HG03460 (cell line): ENCODE results near the gene SLAMF1.

Experiments
- ATAC-seq: cut with Tn5 transposase; IDR thresholded peaks from one replicate; pipeline ENCODE4 v1.9.1; 2021; ENCODE audit not compliant: unreplicated experiment

SLAMF1 gene

DNA sequence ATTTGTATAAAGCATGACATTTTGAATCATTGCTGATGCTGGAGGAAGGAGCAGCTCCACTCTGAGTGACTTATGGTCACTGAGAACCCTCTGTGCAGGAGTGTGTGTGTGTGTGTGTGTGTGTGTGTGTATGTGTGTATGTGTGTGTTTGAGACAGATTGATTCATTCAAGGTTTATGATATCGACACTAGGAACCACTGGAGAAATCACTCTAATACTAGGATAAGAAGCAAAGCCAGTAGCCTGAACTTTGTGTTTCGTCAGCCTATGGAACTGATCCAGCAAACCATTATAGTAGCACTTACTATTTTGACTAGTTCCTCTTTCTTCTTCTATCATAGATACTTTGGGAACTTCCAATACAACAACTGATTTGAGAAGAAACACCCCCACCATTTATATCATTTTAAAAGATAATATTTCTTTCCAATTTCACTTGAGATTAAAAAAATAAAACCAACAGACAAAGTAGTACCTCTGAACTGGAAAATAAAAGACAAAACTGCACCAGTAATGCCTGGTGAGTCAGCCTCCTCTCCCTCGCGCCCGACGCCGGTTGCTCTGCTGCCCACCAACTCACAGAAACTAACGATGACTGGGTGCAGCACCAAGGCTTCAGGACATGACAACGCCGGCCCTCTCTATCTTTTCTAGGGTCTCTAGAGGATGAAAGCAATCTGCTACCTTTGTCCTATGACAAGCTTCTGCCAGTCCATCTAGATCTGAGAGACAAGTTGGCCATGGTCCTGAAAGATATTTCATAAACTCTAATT, 20.9 kb downstream of the SLAMF1 start:
- no peak for ATAC-seq

DNA sequence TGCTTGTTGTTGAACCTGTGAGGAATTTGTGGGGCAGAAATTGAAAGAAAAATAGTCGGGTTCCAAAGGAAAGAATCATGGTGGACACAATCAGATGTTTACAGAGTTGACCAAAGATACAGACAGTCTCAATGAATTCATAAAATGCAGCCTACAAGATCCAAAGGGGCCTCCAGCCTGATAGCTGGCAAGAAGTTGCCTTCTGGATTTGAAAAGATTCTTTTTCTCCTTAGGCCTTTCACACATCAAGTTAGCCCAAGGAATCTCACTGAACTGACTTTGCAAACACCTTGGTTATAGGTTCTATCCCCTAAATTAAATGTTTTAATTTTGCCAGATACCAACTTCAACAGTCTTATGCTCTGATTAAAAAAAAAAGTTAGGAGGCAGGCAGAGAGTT, 21.5 kb downstream of the SLAMF1 start:
- ATAC-seq = no peak

DNA sequence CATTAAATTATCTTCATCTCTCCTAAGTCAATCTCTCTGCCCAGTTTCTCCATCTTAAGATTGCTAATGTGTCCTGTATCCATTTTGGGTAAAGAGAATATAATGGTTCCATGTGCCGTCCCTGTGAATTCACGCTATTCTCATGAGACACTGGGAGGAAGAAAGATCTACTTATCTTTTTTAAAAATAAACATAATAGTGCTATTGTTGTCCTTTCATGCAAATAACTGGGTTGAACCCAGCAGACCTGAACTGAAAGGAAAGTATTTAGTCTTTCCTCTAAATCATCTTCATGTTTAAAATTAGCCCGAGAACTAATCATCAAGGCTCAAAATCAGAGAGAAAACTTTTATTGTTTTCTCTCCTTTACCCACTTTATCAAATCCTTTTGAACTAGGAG, 22.4 kb downstream of the SLAMF1 start:
- no peak for ATAC-seq

DNA sequence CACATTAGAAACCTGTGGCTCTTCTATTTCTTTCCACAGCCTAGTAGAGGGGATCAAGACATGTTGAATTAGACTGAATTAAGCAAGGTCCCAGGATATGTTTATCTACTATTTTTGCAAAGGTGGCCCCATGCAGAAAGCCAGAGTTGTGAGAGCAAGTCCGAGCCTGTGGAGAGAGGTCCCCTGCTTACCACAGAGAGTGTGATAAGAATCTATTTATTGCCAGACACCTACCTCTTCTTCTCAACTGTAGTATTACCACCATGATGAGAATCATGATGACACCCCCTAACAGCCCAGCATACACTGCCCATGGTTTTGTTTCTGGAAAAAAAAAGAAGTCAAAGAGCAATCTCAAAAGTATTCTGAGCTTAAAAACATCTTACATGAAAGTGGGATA, 23.0 kb downstream of the SLAMF1 start:
- ATAC-seq = peak; percentile 23

DNA sequence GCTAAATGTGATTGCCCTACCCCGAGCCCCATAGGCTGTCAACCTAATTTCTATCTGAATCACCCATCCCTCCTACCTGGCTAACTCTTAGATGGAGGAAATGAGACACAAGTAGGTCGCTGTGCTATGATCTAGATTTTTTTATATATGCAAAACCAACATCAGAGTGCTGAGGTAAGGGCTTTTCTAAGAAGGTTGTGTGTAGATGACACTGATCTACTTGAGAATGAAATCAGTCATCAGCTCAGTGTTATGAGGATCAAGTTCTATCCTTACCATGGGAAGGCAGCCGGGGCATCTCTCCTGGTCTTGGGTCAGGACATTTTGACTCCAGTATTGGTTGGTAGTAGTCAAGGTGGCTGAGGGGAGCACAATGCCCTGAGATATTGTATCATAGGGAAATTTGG, 23.6 kb downstream of the SLAMF1 start:
- no peak for ATAC-seq

DNA sequence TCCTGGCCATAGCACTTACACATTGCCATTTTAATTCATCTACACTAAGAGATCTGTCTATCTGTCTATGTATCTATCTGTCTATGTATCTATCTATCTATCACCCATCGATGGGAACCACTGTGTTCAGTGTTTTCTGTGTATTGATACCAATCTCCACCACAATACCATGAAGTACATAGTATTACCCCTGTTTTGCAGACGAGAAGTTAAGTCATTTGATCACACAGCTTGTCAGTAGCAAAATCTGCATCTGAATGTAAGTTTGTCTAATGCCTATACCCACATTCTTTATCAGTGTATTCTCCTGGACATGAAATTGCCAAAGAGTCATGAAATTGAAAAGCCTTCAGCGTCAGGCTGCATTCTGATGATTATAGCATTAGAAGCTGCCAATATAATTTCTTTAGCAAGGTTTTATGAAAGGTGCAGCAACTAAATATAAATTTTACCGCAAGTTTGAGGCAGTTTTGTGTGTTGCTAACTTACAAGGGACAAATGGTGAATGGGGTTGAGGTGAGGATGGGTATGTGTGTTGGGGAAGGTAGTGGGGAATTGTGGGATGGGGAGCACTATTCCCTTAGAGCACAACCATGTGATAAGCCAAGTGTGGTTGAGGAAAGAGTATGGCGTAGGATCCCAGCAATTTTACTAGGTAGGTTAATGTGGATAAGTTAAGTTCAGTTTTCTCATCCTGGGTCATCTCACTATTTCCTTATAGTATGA, 24.2 kb downstream of the SLAMF1 start:
- no peak for ATAC-seq

DNA sequence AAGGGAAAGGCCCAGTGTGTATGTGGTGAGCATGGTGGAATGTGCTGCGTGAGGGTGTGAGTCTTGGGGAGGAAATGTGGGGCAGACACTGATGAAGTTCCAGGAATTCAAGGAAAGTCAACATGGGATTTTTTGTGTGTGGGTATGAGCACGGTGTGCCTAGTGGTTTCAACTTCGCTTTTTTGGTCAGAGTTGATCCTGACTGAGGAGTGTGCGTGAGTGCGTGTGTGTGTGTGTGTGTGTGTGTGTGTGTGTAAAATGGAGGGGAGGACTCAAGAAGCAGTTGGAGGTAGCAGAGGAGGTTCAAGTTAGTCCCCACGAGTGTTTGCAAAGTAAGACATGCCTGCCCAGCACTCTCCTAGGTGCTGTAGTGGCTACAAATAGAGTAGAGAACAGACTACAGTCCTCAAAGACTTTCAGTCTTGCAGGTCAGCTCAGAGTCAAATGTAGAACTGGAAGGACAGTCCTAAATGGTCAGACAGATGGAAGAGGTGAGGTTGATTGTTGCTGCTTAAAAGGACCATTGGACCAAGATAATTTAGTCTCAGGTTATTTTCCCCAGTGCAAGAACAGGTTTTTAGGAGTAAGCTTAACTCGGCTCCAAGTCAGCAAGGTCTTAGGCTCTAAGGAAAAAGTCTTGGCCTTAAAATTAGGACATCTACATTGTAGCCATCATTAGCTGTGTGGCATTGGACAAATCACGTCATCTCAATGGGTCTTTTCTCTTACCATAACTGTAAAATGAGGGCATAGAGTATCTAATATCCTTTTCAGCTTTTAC, 25.0 kb downstream of the SLAMF1 start:
- ATAC-seq = no peak

DNA sequence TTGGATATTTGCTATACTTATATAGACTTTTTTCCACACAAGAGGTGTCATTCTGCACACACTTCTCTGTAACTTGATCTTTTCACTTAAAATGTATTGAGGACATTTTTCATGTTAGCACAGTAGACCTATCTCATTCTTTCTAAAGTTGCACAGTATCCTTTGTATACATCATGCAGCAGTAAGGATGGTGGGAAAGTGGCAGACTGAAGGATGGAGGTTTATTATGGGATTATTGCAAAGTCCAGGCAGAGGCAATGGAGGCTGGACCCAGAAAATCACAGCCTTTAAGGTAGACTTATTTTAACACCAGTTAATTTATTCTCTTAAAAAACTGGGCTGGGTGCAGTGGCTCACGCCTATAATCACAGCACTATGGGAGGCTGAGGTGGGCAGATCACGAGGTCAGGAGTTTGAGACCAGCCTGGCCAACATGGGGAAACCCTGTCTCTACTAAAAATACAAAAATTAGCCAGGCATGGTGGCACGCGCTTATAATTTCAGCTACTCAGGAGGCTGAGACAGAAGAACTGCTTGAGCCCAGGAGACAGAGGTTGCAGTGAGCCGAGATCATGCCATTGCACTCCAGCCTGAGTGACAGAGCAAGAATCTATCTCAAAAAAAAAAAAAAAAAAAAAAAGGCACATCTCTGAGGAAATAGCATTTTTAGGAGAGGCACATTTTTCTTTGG, 25.8 kb downstream of the SLAMF1 start:
- no peak for ATAC-seq

DNA sequence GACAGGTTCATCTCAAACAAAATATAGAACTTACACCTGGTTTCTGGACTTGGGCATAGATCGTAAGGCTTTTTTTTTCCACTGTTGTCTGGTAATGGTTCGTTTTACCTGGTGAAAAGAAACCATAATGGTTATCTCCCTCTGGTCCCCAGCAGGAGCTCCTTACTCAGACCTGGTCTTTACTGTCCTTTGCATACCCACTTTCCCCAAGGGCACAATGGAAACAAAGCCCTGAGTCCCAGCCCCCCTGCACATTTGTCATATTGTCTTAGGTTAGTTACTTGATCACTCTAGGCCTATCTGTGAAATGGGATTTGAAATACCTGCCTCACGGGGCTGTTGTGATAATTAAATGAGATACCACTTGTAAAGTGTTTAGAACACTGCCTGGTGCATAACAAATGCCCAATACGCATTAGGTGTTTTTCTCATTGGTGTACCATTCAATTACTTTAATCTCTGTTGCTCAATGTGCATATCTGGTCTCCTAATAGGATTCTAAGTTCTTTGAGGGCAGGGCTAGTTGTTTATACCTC, 27.0 kb downstream of the SLAMF1 start:
- ATAC-seq = no peak

DNA sequence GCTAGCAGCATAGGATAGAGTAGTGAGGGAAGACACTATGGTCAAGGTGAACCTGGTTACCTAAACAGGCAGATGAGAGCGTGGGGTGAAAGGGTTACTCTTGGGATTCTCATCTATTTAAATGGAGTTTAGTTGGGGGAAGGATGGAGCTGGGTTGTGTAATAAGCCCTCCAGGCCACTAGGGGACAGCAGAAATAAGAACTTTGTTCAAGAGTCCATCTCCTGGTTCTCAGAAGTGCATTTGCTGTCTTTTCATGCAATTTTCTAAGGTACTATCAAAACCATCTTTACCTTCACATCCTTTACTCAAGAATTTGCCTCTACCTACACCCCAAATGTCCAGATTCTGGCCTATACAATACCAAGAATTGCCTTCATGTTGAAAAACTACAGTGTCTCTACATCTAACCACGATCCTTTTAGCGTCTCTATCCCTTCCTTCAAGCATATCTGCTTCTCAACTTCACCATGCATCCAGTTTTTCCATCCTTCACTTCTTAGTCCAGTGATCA, 28.0 kb downstream of the SLAMF1 start:
- no peak for ATAC-seq

DNA sequence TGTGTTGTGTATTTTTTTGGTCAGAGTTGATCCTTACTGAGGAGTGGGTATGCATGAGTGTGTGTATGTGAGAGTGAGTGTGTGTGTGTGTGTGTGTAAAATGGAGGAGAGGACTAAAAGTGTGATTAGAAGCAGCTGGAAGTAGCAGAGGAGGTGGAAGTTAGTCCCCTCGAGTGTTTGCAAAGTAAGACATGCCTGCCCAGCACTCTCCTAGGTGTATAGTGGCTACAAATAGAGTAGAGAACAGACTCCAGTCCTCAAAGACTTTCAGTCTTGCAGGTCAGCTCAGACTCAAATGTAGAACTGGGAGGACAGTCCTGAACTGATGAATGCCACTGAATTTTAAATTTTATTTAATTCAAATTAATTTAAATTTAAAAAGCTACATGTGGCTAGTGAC, 28.5 kb downstream of the SLAMF1 start:
- ATAC-seq = no peak

DNA sequence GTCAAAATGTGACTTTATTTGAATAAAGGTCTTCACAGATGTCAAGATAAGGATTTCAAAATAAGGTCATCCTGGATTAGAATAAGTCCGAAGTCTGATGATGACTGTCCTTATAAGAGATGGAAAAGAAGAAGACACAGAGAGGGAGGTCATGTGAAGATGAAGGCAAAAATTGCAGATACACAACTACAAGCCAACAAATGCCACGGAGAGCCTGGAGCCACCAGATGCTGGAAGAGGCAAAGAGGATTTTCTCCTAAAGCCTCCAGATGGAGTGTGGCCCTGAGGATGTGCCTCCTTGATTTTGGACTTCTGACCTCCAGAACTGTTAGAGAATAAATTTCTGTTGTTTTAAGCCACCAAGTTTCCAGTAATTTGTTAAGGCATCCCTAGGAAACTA, 31.2 kb downstream of the SLAMF1 start:
- no peak for ATAC-seq

DNA sequence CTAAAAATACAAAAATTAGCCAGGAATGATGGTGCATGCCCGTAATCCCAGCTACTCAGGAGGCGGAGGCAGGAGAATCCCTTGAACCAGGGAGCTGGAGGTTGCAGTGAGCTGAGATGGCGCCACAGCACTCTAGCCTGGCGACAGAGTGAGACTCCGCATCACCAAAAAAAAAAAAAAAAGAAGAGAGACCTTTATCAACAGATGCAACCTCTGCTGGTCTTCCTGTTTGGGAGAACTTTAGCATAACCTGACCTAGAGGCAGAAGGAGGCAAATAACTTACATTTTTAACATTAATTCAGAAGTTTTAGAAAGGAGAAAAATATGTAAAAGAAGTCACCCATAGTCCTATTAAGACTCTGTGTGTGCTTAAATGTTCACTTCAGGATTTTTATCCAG, 32.4 kb downstream of the SLAMF1 start:
- ATAC-seq = no peak

DNA sequence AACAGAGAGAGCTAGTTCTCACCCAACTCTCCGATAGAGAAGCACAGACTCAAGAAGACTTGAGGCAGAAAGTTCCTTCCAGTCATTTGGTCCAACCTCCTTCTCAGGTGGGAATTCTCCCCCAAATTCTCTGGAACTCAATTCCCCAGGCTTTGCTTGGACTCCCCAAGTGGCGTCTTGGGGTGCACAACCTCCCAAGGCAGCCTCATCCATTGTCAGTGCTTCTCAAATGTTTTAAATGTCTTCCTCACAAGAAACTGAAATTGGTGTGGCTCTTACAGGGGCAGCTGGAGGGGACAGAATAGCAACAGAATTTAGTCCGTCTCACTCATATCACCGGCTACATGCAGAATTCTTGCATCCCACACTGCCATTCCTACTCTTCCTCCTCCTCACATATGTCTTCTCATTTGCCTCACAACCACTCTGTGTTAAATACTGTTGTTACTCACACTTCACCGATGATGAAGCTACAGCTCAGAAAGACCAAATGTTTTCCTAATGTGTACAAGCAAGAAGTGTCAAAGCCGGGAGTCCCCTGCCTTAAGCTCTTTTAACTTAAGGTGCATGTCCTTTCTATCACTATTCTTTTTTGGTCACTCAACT, 34.1 kb downstream of the SLAMF1 start:
- ATAC-seq = no peak

DNA sequence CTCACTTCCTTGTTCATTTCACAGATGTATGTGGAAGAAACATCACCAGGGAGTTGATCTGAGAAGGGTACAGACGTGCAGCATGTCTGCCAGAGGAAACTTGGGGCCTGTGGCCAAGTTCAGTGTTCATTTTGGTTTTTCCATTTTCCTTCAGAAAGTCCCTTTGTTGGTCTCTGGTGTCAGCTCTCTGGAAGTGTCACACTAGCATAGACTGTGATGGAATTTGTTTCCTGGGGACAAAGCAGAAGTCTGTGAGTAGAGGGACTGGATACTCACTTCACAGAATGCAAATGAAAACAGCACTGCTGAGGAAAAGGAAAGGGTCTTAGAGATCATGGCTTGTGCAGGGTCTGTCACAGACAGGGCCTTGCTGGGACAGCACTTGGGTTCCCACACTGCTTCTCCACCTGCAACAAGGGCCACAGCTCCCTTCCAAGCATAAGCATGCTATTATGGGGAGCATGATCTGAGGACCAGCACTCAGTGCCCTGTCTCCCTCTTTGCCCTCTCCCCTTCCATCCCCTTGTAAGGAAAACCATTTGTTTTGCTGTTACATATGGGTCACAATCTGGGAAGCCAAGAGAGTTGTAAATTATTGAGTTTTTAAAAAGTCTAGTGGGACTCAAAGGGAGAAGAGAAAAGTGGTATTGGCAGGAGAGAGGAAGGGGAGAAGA, 36.1 kb downstream of the SLAMF1 start:
- no peak for ATAC-seq

DNA sequence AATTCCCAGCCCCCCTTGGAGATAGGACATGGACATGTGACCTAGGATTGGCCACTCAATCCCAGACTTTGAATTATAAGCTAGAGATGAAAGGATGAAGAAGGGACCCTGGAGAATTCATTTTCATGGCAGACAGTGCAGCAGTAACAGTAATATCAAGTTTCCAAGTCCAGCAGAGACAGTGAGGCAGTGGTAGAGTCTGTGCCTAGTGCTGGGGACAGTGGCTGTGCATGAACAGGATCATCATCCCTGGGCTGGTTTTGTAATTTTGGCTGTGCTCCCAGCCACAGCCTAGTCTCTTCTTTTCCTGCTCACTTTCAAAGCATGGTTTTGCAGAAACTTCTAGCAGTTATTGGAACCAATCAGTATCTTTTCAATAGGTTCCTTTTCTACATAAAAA, 37.9 kb downstream of the SLAMF1 start:
- no peak for ATAC-seq

DNA sequence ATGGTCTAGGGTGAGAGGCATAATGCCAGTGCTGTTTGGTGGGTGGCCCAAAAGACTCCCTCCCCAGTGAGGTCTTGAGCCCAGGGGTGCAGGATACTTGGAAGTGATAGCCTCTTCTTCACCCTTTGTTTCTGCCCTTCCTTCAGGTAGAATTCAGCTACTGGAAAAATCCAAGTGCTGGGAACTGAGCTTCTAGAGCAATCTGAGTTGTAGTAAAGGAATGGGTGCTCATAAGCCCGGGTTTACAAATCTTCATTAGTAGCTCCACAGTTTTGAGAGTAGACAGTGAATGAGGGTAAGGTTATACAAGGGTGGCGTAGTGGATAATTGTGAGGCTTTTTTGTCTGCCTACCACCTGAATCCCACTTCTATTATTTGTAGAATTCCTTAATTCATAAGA, 38.3 kb downstream of the SLAMF1 start:
- no peak for ATAC-seq

DNA sequence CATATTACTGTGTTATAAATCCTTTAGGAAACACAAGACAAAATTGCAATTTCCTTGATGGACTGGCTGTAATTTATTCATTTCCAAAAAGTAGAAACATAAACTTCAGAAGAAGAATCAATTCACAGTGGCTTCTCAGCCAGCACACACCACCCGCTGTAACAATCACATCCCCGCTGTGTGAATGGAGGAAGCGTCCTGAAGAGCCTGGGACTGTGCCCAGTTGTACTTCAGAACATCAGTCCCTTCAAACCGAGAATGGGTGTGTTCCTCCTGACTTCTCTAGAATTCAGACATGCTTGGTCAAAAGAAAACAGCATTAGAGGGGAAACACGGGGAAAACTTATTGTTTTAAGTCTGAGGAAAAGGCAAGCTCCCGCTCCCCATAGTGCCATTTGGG, 38.8 kb downstream of the SLAMF1 start:
- ATAC-seq = no peak

DNA sequence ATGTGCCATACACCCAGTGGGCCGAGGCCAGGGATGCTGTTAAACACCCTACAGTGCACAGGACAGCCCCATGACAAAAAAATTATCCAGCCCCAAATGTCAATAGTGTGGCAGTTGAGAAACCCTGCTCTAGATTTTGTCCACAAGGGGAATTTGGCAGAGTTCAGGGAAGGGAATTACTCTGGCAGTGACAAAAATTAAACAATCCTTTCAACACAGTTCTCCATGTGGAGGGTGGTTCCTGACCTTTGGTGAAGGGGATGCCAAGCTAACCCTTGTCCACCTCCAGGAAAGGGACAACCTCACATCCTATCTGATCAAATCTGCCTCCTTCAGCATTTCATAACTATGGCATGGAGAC, 39.2 kb downstream of the SLAMF1 start:
- ATAC-seq = no peak
